ENCODE measurements around the gene ZNF367.
"Not testable (repeated sequence)": the region's sequence is repeated elsewhere in the genome, so short reads cannot be mapped to it uniquely, and the experiment has no call there.

The ZNF367 gene

GRCh38 chr9:96360976-96361375 lies 57.2 kb downstream of the ZNF367 start:
- DNase-seq, result no peak

- DNase-seq, result not testable (repeated sequence)
Measured at GRCh38 chr9:96360523-96360922, 57.6 kb downstream of the ZNF367 start.

- no peak for DNase-seq
Measured at GRCh38 chr9:96350866-96351265, 67.3 kb downstream of the ZNF367 start.

DNA sequence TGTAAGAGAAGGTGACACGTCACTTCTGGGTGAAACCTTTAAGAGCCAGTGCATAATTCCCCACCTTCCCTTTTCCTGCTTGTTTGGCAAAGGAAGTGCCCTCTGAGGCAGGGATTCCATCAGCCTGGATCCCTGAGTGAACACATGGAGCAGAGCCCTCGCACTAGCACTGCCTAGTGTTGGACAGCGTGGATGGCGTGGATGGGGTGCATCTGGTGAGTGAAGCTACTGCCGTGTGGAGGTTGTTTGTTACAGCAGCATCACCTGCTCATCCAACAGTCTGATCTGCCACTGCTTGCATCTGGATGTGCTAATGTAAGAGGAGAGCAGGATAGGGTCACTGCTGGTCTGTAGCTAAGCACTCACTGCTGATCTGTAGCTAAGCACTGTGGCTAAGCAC lies 69.9 kb downstream of the ZNF367 start:
- no peak for DNase-seq

GRCh38 chr9:96345551-96345950 lies 72.6 kb downstream of the ZNF367 start:
- DNase-seq, result no peak

- no peak for DNase-seq
Measured at GRCh38 chr9:96344458-96345180, 73.6 kb downstream of the ZNF367 start.

- DNase-seq, result no peak
Measured at GRCh38 chr9:96343515-96344360, 74.4 kb downstream of the ZNF367 start.

- DNase-seq, result no peak
Measured at GRCh38 chr9:96342571-96343245, 75.5 kb downstream of the ZNF367 start.

DNA sequence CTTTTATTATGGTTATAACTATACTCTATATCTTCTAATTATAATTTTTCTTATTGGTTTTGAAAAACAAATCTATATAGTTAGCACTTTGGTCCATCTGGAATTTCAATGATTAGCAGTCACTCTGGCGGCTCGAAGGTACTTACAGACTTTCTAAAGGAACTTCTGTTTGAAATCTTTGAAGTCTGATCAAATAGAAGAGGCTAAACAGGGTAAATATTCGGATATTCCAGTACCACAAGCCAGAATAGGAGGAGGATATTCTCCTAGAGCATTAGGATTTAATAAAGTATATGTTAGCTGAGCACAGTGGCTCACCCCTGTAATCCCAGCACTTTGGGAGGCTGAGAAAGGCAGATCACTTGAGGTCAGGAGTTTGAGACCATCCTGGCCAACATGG lies 77.5 kb downstream of the ZNF367 start:
- no peak for DNase-seq

DNA sequence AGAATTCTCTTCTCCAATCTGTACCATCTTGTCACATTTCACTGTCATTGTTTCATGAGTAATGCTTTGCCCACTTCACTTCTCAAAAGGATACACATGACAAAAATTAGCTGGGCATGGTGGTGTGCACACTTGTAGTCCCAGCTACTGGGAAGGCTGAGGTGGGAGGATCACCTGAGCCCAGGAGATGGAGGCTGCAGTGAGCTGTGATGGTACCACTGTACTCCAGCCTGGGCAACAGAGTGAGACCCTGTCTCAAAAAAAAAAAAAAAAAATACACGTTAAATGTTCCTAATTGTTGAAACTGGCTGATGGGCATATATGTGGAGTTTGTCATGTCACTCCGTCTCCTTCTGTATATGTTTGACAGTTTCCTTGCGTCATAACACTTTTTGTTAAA lies 79.9 kb downstream of the ZNF367 start:
- DNase-seq, result no peak
